ENCODE results near the gene BIRC3. TPM values are rescaled to one million over a fixed set of nuclear protein-coding genes. Genes with fewer than 3 reads are reported as not detected.
A peak's percentile ranks its signal among the peaks of the same experiment; 100 is the strongest.
"Not testable (repeated sequence)": the region's sequence is repeated elsewhere in the genome, so short reads cannot be mapped to it uniquely, and the experiment has no call there.

The BIRC3 gene
- total RNA-seq, 1 donor from 2014 or later = 1.0 TPM

GRCh38 chr11:102332611-102332994 lies 15.3 kb downstream of the BIRC3 start:
- no peak for DNase-seq (ENCODE audit: extremely low spot score, unreplicated experiment)
- no peak overlapping the region for H3K27ac Mint-ChIP-seq (ENCODE audit: unreplicated experiment)
- no peaks in the 10 kb centered on the region for H3K36me3 Mint-ChIP-seq (ENCODE audit: unreplicated experiment)
- H3K4me1 Mint-ChIP-seq (ENCODE audit: unreplicated experiment) = peaks cover 15% of the 10 kb centered on the region
- no peaks in the 10 kb centered on the region for H3K27me3 Mint-ChIP-seq (ENCODE audit: unreplicated experiment)
- TF ChIP-seq CTCF (IDR thresholded peaks at IDR 0.05) = no peak
- H3K9me3 Mint-ChIP-seq (ENCODE audit: unreplicated experiment) = no peaks in the 10 kb centered on the region
- H3K4me3 Mint-ChIP-seq (ENCODE audit: unreplicated experiment) = no peak overlapping the region

- Mint-ChIP-seq H3K27ac (ENCODE audit: unreplicated experiment) (no peak overlapping the region), H3K4me3 (ENCODE audit: unreplicated experiment) (no peak overlapping the region), H3K9me3 (ENCODE audit: unreplicated experiment) (no peaks in the 10 kb centered on the region), H3K4me1 (ENCODE audit: unreplicated experiment) (peaks cover 3% of the 10 kb centered on the region), H3K27me3 (ENCODE audit: unreplicated experiment) (no peaks in the 10 kb centered on the region), H3K36me3 (ENCODE audit: unreplicated experiment) (no peaks in the 10 kb centered on the region)
- no peak for TF ChIP-seq CTCF (IDR thresholded peaks at IDR 0.05)
- no peak for DNase-seq (ENCODE audit: extremely low spot score, unreplicated experiment)
Measured at GRCh38 chr11:102338479-102339010, 21.3 kb downstream of the BIRC3 start.

GRCh38 chr11:102341311-102341710 lies 24.0 kb downstream of the BIRC3 start:
- not testable (repeated sequence) for H3K27ac Mint-ChIP-seq (ENCODE audit: unreplicated experiment); H3K9me3 Mint-ChIP-seq (ENCODE audit: unreplicated experiment); H3K36me3 Mint-ChIP-seq (ENCODE audit: unreplicated experiment); H3K4me3 Mint-ChIP-seq (ENCODE audit: unreplicated experiment); DNase-seq (ENCODE audit: extremely low spot score, unreplicated experiment); H3K27me3 Mint-ChIP-seq (ENCODE audit: unreplicated experiment)
- peaks cover 21% of the 10 kb centered on the region for H3K4me1 Mint-ChIP-seq (ENCODE audit: unreplicated experiment)

- Mint-ChIP-seq H3K9me3 (ENCODE audit: unreplicated experiment) (no peaks in the 10 kb centered on the region), H3K4me3 (ENCODE audit: unreplicated experiment) (no peak overlapping the region), H3K27me3 (ENCODE audit: unreplicated experiment) (no peaks in the 10 kb centered on the region), H3K4me1 (ENCODE audit: unreplicated experiment) (peaks cover 21% of the 10 kb centered on the region), H3K27ac (ENCODE audit: unreplicated experiment) (no peak overlapping the region), H3K36me3 (ENCODE audit: unreplicated experiment) (no peaks in the 10 kb centered on the region)
- DNase-seq (ENCODE audit: extremely low spot score, unreplicated experiment) = no peak
- TF ChIP-seq CTCF (IDR thresholded peaks at IDR 0.05) = peak; percentile 86
Measured at GRCh38 chr11:102341844-102342318, 24.6 kb downstream of the BIRC3 start.

- Mint-ChIP-seq H3K36me3 (ENCODE audit: unreplicated experiment) (no peaks in the 10 kb centered on the region), H3K27ac (ENCODE audit: unreplicated experiment) (no peak overlapping the region)
Measured at GRCh38 chr11:102343809-102344208, 26.5 kb downstream of the BIRC3 start.

More at GRCh38 chr11:102343809-102344208, 26.5 kb downstream of the BIRC3 start:
- no peaks in the 10 kb centered on the region for H3K27me3 Mint-ChIP-seq (ENCODE audit: unreplicated experiment)
- no peak overlapping the region for H3K4me3 Mint-ChIP-seq (ENCODE audit: unreplicated experiment)
- TF ChIP-seq CTCF (IDR thresholded peaks at IDR 0.05) = no peak
- DNase-seq (ENCODE audit: extremely low spot score, unreplicated experiment) = no peak
- H3K4me1 Mint-ChIP-seq (ENCODE audit: unreplicated experiment) = peaks cover 30% of the 10 kb centered on the region
- no peaks in the 10 kb centered on the region for H3K9me3 Mint-ChIP-seq (ENCODE audit: unreplicated experiment)
